Activated gamma-delta T cell treated with anti-CD3 and anti-CD28 coated beads, Interleukin-2, amount 50 U/mL, for 16 hours (primary cell): ENCODE data around the gene CMSS1.
"Not testable (repeated sequence)": the region's sequence is repeated elsewhere in the genome, so short reads cannot be mapped to it uniquely, and the experiment has no call there.

Experiments used
- DNase-seq: peaks from one replicate; pipeline ENCODE4 v3.0.0-alpha.2; 2020; ENCODE audit warnings: low read depth

CMSS1 gene

GRCh38 chr3:99818818-99819217, 1.2 kb downstream of the CMSS1 start:
- DNase-seq = no peak

GRCh38 chr3:99823723-99824711, 6.4 kb downstream of the CMSS1 start:
- DNase-seq = no peak

GRCh38 chr3:99825004-99825640, 7.5 kb downstream of the CMSS1 start:
- no peak for DNase-seq

- DNase-seq = no peak
These were observed 12.2 kb downstream of the CMSS1 start for GRCh38 chr3:99829844-99830243.

GRCh38 chr3:99833617-99834205, 16.0 kb downstream of the CMSS1 start:
- no peak for DNase-seq

GRCh38 chr3:99834211-99834957, 16.7 kb downstream of the CMSS1 start:
- no peak for DNase-seq

- DNase-seq = no peak
These were observed 19.0 kb downstream of the CMSS1 start for GRCh38 chr3:99836681-99837080.

- DNase-seq = no peak
These were observed 20.1 kb downstream of the CMSS1 start for GRCh38 chr3:99837715-99838114.

- DNase-seq = no peak
These were observed 21.1 kb downstream of the CMSS1 start for GRCh38 chr3:99838755-99839154.

- no peak for DNase-seq
These were observed 22.0 kb downstream of the CMSS1 start for GRCh38 chr3:99839613-99840012.

- DNase-seq = not testable (repeated sequence)
These were observed 24.3 kb downstream of the CMSS1 start for GRCh38 chr3:99841949-99842348.

- DNase-seq = no peak
These were observed 25.3 kb downstream of the CMSS1 start for GRCh38 chr3:99842826-99843589.

GRCh38 chr3:99843590-99844258, 26.1 kb downstream of the CMSS1 start:
- no peak for DNase-seq

- DNase-seq = no peak
These were observed 27.7 kb downstream of the CMSS1 start for GRCh38 chr3:99845331-99845730.

- DNase-seq = no peak
These were observed 28.3 kb downstream of the CMSS1 start for GRCh38 chr3:99845999-99846398.

GRCh38 chr3:99846477-99847160, 29.0 kb downstream of the CMSS1 start:
- no peak for DNase-seq

- no peak for DNase-seq
These were observed 30.8 kb downstream of the CMSS1 start for GRCh38 chr3:99848433-99848832.

- DNase-seq = no peak
These were observed 32.9 kb downstream of the CMSS1 start for GRCh38 chr3:99850608-99851007.

GRCh38 chr3:99851955-99852354, 34.3 kb downstream of the CMSS1 start:
- no peak for DNase-seq

GRCh38 chr3:99852851-99853250, 35.2 kb downstream of the CMSS1 start:
- DNase-seq = no peak
